WERI-Rb-1 (cell line): ENCODE data around the gene LCLAT1.

Source experiments
- DNase-seq: peaks from one replicate; pipeline ENCODE4 v3.0.0-alpha.2; 2020
- H3K27ac ChIP-seq: fragments of 250-450 bp; sonication (Bioruptor Pico); 2 replicates; pipeline ENCODE4 v1.5.1; 2020; ENCODE audit warnings: mild to moderate bottlenecking, moderate library complexity
- H3K27me3 ChIP-seq: fragments of 250-450 bp; sonication (Bioruptor Pico); 2 replicates; pipeline ENCODE4 v1.5.1; 2021; ENCODE audit warnings: mild to moderate bottlenecking, low read depth, moderate library complexity; ENCODE audit not compliant: insufficient read depth, severe bottlenecking
- H3K36me3 ChIP-seq: fragments of 250-450 bp; sonication (Bioruptor Pico); 2 replicates; pipeline ENCODE4 v1.5.1; 2020; ENCODE audit warnings: mild to moderate bottlenecking, moderate library complexity
- H3K4me3 ChIP-seq: 2 replicates; pipeline ENCODE4 v1.5.1; 2011; ENCODE audit warnings: low read depth, mild to moderate bottlenecking, control low read depth, low read length
- H3K9me3 ChIP-seq: fragments of 250-450 bp; sonication (Bioruptor Pico); 2 replicates; pipeline ENCODE4 v1.5.1; 2021; ENCODE audit warnings: mild to moderate bottlenecking, moderate library complexity; ENCODE audit not compliant: severe bottlenecking
- CTCF ChIP-seq: IDR thresholded peaks from 2 replicates; pipeline ENCODE4 v1.5.1; 2011; ENCODE audit warnings: low read depth, mild to moderate bottlenecking, control low read depth, inconsistent platforms, low read length

LCLAT1 gene

GRCh38 chr2:30421604-30422443 lies 25.2 kb upstream of the LCLAT1 start:
- TF ChIP-seq CTCF = no peak
- no peak for DNase-seq
- no peaks in the 10 kb centered on the region for H3K27me3 ChIP-seq
- H3K9me3 ChIP-seq = no peaks in the 10 kb centered on the region
- H3K4me3 ChIP-seq = no peak overlapping the region
- H3K36me3 ChIP-seq = no peaks in the 10 kb centered on the region
- H3K27ac ChIP-seq = no peak overlapping the region

DNA sequence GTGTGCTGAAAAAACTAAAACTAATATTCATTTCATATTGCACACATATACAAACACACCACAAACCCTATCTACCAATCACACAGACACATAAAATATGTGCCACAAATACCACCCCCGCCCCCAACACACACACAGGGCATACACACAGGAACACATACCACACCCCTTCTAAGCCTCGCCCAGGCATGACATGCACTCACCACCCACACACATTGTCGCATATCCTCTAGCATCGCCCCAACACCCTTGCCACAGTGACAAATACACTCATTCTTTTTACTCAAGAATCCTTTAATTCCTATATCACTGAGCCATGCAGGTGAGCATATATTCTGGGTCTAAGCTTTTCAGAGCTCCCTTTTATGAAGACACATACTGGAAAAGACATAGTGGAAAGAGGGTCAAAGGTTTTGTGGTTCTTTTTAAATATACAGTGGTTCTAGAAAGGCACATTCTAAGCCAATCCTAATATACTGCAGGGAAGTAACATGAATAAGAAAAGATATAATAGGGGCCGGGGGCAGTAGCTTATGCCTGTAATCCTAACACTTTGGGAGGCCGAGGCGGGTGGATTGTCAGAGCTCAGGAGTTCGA lies 24.5 kb upstream of the LCLAT1 start:
- no peaks in the 10 kb centered on the region for H3K36me3 ChIP-seq
- TF ChIP-seq CTCF = no peak
- H3K9me3 ChIP-seq = no peaks in the 10 kb centered on the region
- DNase-seq = no peak
- no peak overlapping the region for H3K4me3 ChIP-seq
- no peaks in the 10 kb centered on the region for H3K27me3 ChIP-seq
- no peak overlapping the region for H3K27ac ChIP-seq

GRCh38 chr2:30424231-30424630 lies 22.8 kb upstream of the LCLAT1 start:
- no peak for TF ChIP-seq CTCF
- no peak overlapping the region for H3K4me3 ChIP-seq
- no peak for DNase-seq
- no peaks in the 10 kb centered on the region for H3K36me3 ChIP-seq
- H3K9me3 ChIP-seq = no peaks in the 10 kb centered on the region
- no peak overlapping the region for H3K27ac ChIP-seq
- H3K27me3 ChIP-seq = no peaks in the 10 kb centered on the region

GRCh38 chr2:30425326-30425725 lies 21.7 kb upstream of the LCLAT1 start:
- H3K27ac ChIP-seq = no peak overlapping the region

DNA sequence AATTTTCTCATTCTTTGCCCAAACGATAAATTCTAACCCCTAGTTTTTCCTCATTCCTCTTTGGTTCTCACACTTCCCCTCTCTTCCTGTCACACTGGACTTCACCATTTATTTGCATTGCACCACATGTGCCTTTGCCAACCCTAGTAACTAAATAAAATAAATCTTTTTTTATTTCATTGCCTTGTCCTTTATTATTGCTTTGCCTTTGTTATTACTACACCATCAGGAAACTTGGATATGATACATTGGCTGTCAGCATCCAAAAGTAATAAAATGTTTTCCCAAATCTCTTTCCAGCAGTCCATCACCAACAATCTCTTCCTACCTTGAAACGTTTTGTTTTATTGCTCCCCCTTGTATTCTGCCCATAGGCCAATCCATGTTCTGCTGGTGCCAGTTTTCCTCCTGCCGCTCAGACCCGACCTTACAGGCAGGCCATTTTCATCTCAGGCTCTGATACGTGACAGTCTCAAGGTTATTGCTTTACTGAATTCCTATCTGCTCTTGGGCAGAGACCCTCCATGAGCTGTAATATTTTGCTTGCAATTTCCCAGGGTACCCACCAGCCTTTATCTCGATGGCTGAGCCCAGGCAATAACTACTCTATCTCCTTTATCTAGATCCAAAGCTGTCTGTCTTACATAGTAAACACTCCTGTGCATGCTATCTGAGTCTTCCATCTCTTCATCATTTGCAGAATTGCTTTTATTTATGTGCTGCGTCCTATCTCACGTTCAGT lies 19.3 kb upstream of the LCLAT1 start:
- H3K27me3 ChIP-seq = no peaks in the 10 kb centered on the region
- H3K27ac ChIP-seq = no peak overlapping the region
- no peaks in the 10 kb centered on the region for H3K9me3 ChIP-seq
- TF ChIP-seq CTCF = no peak
- H3K36me3 ChIP-seq = no peaks in the 10 kb centered on the region
- DNase-seq = no peak
- H3K4me3 ChIP-seq = no peak overlapping the region

More at GRCh38 chr2:30425326-30425725, 21.7 kb upstream of the LCLAT1 start:
- H3K27me3 ChIP-seq = no peaks in the 10 kb centered on the region
- H3K36me3 ChIP-seq = no peaks in the 10 kb centered on the region
- no peaks in the 10 kb centered on the region for H3K9me3 ChIP-seq
- DNase-seq = no peak
- TF ChIP-seq CTCF = no peak
- no peak overlapping the region for H3K4me3 ChIP-seq
